Adrenal gland (tissue), 19 donors: ENCODE measurements around the gene FAM170B. TPM values are rescaled to one million over a fixed set of nuclear protein-coding genes. Genes with fewer than 3 reads are reported as not detected.

Experiments used
- DNase-seq, 7 donors: peaks; one replicate each; pipeline ENCODE4 v3.0.0-alpha.2; 2019 to 2020
- H3K27ac ChIP-seq, 5 donors: fragments of 200-600 bp; sonication (generic) in 4 of 5; 1 replicate in 3 of 5; 2 replicates in 2 of 5; pipeline versions ENCODE4 v1.5.1 to v1.8.0; 2016 to 2020; ENCODE audit warnings: mild to moderate bottlenecking in 1 of 5
- H3K27me3 ChIP-seq: fragments of 200-600 bp; 2 replicates; pipeline ENCODE4 v1.8.0; 2021
- H3K36me3 ChIP-seq, 2 donors: fragments of 200-600 bp; replicated peaks in 1 of 2; 1 replicate in 1 of 2; 2 replicates in 1 of 2; pipeline versions ENCODE4 v1.5.1 to v1.8.0; 2018 to 2022
- H3K4me1 ChIP-seq, 2 donors: fragments of 200-600 bp; replicated peaks in 1 of 2; 1 replicate in 1 of 2; 2 replicates in 1 of 2; pipeline versions ENCODE4 v1.5.1 to v1.8.0; 2018 to 2021
- H3K4me3 ChIP-seq, 4 donors: fragments of 200-600 bp; sonication (generic) in 3 of 4; one replicate each; pipeline ENCODE4 v1.5.1; 2016 to 2018
- H3K9me3 ChIP-seq, 3 donors: fragments of 200-600 bp; sonication (generic) in 1 of 3; replicated peaks in 1 of 3; 1 replicate in 2 of 3; 2 replicates in 1 of 3; pipeline versions ENCODE4 v1.5.1 to v1.8.0; 2016 to 2021
- CTCF ChIP-seq, 6 experiments: fragments of 450-650 bp in 4 of 6; fragments of 200-600 bp in 2 of 6; sonication (generic) in 1 of 6; IDR thresholded peaks; 1 replicate in 5 of 6; 2 replicates in 1 of 6; pipeline versions ENCODE4 v1.5.1 to v1.8.0; 2016 to 2021; ENCODE audit warnings: antibody characterized with exemption in 6 of 6, mild to moderate bottlenecking in 2 of 6, moderate library complexity in 1 of 6
- POLR2A ChIP-seq, 2 donors: fragments of 450-650 bp; IDR thresholded peaks; one replicate each; pipeline ENCODE4 v1.6.1; 2017; ENCODE audit warnings: antibody characterized with exemption in 2 of 2, mild to moderate bottlenecking in 2 of 2, moderate library complexity in 1 of 2
- WGBS, 4 donors: extraction: QIAGEN DNeasy Blood & Tissue Kit in 2 of 4; methylation state at CpG; one replicate each; pipeline versions ENCODE4 v1.1.5 to v1.1.7; 2013 to 2017; 5-methylcytosine and 5-hydroxymethylcytosine counted together
- intact Hi-C, 2 donors: fragments of 100-400 bp; cut with DNase I; formaldehyde crosslinking; loops; one replicate each; pipeline versions ENCODE4 v1.14.1 to v1.15.0; 2022 to 2023
- long read RNA-seq, 10 donors: library from polyadenylated mRNA in 3 of 10; unstranded in 2 of 10; stranded (forward) in 1 of 10; transcript quantifications; one replicate each; pipeline ENCODE4 v2.0.0 and lab custom pipeline, GENCODE V29; 2021 to 2026
- polyA plus RNA-seq, 3 donors: library from polyadenylated mRNA; stranded (reverse); fragments of 200-250 nt in 2 of 3; fragments of 350-450 nt in 1 of 3; fragmentation: Illumina TruSeq in 1 of 3; extraction: RNeasy Lipid Tissue Mini Kit (QIAGEN cat#74804) in 1 of 3; gene quantifications; one replicate each; pipeline ENCODE4 v1.2.3, GENCODE V29; 2013 to 2014
- total RNA-seq, 9 donors: library from RNA; depleted of rRNA in 4 of 9; stranded (reverse); fragments of >200 nt in 4 of 9; fragments of 120-200 nt in 1 of 9; fragmentation: NEBNext Ultra II Directional in 1 of 9; extraction: Animal tissue kit (Norgen Biotek cat#: 25700) in 1 of 9; gene quantifications; one replicate each; pipeline versions ENCODE4 v1.1.0 to v1.2.4, GENCODE V29; 2013 to 2023
- donor health status: healthy with polysubstance abuse.
- donor health status: Bipolar disorder and iron deficiency.
- donor health status: DM: yes; HTN: yes; CAD: no.
- donor health status: DM: no; HTN: no; CAD: no.
- donor health status: DM: no; HTN: no; CAD: no.
- donor health status: DM: yes; HTN: yes; CAD: no.

FAM170B gene
- total RNA-seq (not detected), polyA plus RNA-seq (not detected)
- long read RNA-seq, donor 1, result 0 reads
- long read RNA-seq, donor 2, result 0 reads
- long read RNA-seq, donor 3, result 0 reads
- long read RNA-seq, donor 4, result 0 reads
- long read RNA-seq, donor 5, result 0 reads
- long read RNA-seq, donor 6, result 0 reads
- long read RNA-seq, donor 7, result 0 reads
- long read RNA-seq, donor 8, result 0 reads
- long read RNA-seq, donor 9, result 0 reads
- long read RNA-seq, donor 10, result 0 reads

- Histone ChIP-seq H3K9me3 (no peaks in the 10 kb centered on the region), H3K27me3 (no peaks in the 10 kb centered on the region), H3K4me3 (no peak within 1 kb of the TSS), H3K4me1 (no peaks in the 10 kb centered on the region), H3K36me3 (no peaks in the 10 kb centered on the region), H3K27ac (no peak within 1 kb of the TSS)
- DNase-seq, result no peak
- no peak for TF ChIP-seq CTCF (IDR thresholded peaks at IDR 0.05)
- no peak for TF ChIP-seq POLR2A (IDR thresholded peaks at IDR 0.05)
- 80 to 100% (median 88%) methylated on average over 4 to 5 of the region's 5 CpGs for WGBS, 4 donors
- intact Hi-C loops, result no loop called here
Observed at GRCh38 chr10:49133706-49134248, at the start of gene FAM170B. TSS of gene FAM170B (minus strand) at chr10:49134021. CDS start at chr10:49133918, 103 bp downstream.

- no peak overlapping the region for H3K27ac ChIP-seq
- H3K9me3 ChIP-seq, result no peaks in the 10 kb centered on the region
- TF ChIP-seq POLR2A (IDR thresholded peaks at IDR 0.05) (no peak), CTCF (IDR thresholded peaks at IDR 0.05) (no peak)
- DNase-seq, result no peak
- intact Hi-C loops, result no loop called here
- H3K4me1 ChIP-seq, result peaks cover 0 to 1% of the 10 kb centered on the region in 2 donors
- H3K36me3 ChIP-seq, result no peaks in the 10 kb centered on the region
- no peak overlapping the region for H3K4me3 ChIP-seq
- WGBS, 4 donors, result 84 to 90% (median 87%) methylated on average over 4 of the region's 4 CpGs
- no peaks in the 10 kb centered on the region for H3K27me3 ChIP-seq
Observed at GRCh38 chr10:49182776-49183175, 49.0 kb upstream of the FAM170B start.

GRCh38 chr10:49180444-49180860 lies 46.6 kb upstream of the FAM170B start:
- WGBS, 4 donors, result 35 to 38% (median 35%) methylated on average over 3 of the region's 3 CpGs
- Histone ChIP-seq H3K27ac (no peak overlapping the region), H3K4me1 (peaks cover 10 to 11% of the 10 kb centered on the region in 2 donors), H3K36me3 (no peaks in the 10 kb centered on the region), H3K9me3 (no peaks in the 10 kb centered on the region), H3K4me3 (no peak overlapping the region), H3K27me3 (no peaks in the 10 kb centered on the region)
- TF ChIP-seq POLR2A (IDR thresholded peaks at IDR 0.05) (no peak), CTCF (IDR thresholded peaks at IDR 0.05) (no peak)
- no peak for DNase-seq
- intact Hi-C loops, result no loop called here

GRCh38 chr10:49179699-49180443 lies 46.0 kb upstream of the FAM170B start:
- Histone ChIP-seq H3K27ac (no peak overlapping the region), H3K27me3 (no peaks in the 10 kb centered on the region), H3K36me3 (no peaks in the 10 kb centered on the region), H3K9me3 (no peaks in the 10 kb centered on the region), H3K4me3 (no peak overlapping the region), H3K4me1 (peaks cover 10 to 11% of the 10 kb centered on the region in 2 donors)
- intact Hi-C loops, result no loop called here
- DNase-seq, result no peak
- TF ChIP-seq POLR2A (IDR thresholded peaks at IDR 0.05) (no peak), CTCF (IDR thresholded peaks at IDR 0.05) (no peak)
- 71 to 75% (median 74%) methylated on average over 5 to 10 of the region's 10 CpGs for WGBS, 4 donors
